NCI-H1048 (cell line): Measurements from ENCODE around the gene ASXL2.
"Not testable (repeated sequence)": the region's sequence is repeated elsewhere in the genome, so short reads cannot be mapped to it uniquely, and the experiment has no call there.

Experiments
- DNase-seq: peaks from one replicate; lab custom pipeline; 2025; lab: John Stamatoyannopoulos, UW

Gene ASXL2

DNA sequence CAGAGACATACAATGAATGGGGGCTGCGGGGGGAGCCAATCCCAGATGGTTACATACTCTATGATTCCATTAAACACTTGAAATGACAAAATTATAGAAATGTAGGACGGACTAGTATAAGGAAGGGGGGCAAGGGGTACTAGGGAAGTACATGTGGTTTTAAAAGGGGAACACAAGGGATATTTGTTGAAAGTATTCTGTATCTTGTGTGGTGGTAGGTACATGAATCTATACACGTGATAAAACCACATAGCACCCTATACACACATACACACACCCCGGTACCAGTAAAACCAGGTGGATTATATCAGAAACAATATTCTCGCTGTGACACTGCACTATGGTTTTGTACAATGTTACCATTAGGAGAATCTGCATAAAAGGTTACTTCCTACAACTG is 45.4 kb downstream of the ASXL2 start:
- DNase-seq = no peak

DNA sequence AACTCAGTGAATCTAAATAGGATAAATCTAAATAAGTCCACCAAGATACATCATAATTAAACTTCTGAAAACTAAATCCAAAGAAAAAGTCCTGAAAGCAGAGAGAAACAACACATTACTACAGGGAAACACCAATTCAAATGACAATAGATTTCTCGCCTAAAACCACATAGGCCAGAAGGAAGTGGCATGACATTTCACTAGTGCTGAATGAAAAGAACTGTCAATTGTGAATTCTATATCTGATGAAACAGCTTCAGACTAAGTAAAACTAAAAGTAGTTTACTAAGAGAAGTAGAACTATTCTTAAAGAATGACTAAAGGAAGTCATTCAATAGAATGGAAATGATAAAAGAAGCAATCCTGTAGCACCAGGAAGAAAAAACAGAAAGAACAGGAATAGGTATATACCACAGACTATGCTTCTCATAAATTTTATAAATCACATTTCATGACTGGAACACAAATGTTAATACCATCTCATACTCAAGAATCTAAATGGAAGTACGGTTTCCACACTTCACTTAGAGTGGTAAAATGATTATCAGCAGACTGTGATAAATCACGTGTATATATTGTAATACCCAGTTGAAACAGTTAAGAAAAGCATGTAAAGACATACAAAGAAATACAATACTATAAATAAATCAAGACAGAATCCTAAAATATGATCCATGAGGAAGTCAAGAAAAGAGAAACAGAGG is 46.4 kb downstream of the ASXL2 start:
- no peak for DNase-seq

DNA sequence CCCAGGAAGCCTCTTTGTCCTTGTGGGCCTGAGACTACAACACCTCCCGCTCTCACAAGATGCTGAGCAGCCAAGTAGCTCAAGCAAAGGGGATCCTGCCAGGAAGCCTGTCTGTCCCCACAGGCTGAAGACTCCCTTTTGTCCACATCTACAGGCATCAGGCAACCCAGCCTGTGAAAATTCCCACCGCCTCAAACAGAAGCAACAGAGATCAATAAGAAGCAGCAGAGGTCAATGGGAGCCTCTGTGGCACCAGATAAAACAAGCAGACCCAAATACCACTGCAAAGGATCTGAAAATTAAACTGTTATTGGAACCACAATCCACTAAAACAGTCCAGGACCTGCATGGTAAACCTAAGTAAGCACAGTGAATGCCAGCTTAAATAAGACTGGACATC is 48.5 kb downstream of the ASXL2 start:
- no peak for DNase-seq

DNA sequence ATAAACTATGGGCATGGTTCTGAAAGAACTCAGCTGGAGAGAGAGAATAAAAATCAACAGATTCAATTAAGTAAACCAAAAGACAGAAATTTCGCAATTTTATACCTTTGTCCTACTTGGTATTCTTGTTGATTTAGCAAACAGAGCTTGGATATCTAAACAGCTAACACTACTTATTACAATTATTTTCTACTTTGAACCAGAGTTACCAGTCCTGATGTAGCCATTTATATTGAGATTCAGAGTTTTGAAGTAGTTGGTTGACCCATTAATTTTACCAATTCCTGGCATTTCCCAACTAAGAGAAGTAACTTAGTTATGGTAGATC is 48.9 kb downstream of the ASXL2 start:
- no peak for DNase-seq

DNA sequence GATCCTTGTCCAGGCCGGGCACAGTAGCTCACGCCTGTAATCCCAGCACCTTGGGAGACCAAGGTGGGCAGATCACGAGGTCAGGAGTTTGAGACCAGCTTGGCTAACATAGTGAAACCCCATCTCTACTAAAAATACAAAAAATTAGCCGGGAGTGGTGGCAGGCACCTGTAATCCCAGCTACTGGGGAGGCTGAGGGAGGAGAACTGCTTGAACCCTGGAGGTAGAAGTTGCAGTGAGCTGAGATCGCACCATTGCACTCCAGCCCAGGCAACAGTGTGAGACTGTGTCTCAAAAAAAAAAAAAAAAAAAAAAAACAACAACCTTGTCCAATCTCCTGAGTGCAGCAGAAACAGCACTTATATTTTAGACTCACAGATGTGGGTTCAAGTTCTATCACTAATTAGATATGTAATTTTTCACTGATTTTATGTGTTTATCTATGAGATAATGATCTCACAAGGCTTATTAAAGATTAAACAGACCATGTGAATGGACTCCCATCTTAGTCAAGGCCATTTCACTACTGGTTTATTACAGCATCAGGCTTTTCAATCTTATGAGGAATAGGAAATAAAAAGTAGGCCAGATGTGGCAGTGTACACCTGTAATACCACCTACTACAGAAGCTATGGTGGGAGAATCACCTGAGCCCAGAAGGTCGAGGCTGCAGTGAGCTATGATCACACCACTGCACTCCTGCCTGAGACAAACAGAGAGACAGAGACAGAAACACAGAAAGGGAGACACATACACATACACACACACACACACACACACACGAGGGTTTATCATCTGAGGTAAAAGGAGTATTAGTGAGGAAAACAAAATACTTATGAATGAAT is 49.5 kb downstream of the ASXL2 start:
- not testable (repeated sequence) for DNase-seq

DNA sequence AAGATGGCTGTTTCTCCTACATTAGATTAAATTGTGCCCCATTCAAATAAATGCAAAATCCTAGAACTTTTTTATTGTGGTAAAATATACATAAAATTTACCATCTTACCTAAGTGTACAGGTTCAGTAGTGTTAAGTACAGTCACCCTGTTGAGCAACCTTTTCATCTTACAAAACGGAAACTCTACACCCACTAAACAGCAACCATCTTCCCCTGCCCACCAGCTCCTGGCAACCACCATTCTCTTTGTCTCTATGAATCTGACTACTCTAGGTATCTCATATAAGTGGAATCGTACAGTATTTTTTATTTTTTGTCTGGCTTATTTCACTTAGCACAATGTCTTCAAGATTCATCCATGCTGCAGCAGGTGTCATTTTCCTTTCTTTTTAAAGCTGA is 53.0 kb downstream of the ASXL2 start:
- no peak for DNase-seq

DNA sequence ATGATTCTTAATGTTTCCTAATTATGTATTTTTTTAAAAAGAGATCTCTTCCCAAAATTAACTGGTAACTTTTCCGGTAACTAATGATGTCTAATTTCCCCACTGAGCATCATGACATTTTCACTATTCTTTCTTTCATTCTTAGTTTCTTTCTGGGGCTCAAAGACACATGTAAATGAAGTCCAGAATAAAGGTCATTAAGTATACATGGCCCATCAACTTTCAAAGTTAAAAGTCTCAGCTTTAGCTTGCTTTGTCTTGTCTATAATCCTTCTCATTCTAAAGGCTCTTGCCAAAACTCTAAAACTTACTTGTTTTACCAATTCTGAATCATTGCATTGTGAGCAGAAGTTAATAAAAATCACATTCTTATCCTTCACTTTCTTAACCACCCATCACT is 53.6 kb downstream of the ASXL2 start:
- DNase-seq = no peak

DNA sequence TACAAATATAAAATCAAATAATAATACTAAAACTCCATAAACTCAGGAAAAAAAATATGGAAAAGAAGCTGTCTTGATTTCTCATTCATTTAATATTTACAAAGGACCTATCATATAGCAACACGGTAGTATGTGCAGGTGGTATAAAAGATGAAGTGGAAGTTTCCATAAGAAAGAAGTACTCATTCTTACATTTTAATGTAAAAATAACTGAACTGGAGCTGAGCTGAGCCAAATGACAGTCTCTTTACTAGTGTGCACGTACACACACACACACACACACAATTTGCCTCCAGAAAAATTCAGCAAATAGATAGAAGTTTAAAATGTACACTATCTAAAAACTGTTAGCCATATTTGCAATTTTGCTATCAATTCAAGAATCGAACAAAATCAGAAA is 54.1 kb downstream of the ASXL2 start:
- DNase-seq = no peak

DNA sequence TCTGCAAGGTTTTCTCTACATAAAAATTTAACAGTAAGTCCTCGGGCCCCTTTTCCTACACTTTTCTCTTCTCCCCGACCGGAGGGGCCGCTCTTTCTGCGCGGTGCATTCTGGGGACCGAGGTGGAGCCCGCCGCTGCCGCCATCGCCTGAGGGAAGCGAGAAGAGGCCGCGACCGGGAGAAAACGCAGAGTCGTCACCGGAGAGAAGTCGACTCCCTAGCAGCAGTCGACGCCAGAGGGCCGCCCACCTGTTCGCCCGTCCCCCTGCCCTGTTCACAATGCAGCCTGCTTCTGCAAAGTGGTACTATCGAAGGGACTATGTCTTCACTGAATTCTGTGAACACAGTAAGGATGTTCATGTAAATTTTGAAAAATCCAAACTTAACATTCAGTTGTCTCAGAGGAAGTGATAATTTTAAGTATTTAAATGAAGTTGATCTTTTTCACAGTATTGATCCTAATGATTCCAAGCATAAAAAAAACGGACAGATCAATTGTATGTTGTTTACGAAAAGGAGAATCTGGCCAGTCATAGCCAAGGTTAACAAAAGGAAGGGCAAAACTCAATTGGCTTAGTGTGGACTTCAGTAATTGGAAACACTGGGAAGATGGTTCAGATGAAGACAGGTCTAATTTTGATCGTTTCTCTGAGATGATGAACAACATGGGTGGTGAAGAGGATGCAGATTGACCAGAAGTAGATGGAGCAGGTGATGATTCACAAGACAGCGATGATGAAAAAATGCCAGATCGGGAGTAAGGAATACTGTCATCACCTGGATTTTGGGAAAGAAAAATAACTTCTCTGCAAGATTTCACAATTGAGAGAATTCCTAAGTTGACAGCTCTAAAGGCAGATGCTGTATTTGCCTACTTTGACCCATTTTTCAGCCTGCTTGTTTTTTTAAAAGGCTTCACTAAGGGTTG is 55.8 kb downstream of the ASXL2 start:
- DNase-seq = no peak

DNA sequence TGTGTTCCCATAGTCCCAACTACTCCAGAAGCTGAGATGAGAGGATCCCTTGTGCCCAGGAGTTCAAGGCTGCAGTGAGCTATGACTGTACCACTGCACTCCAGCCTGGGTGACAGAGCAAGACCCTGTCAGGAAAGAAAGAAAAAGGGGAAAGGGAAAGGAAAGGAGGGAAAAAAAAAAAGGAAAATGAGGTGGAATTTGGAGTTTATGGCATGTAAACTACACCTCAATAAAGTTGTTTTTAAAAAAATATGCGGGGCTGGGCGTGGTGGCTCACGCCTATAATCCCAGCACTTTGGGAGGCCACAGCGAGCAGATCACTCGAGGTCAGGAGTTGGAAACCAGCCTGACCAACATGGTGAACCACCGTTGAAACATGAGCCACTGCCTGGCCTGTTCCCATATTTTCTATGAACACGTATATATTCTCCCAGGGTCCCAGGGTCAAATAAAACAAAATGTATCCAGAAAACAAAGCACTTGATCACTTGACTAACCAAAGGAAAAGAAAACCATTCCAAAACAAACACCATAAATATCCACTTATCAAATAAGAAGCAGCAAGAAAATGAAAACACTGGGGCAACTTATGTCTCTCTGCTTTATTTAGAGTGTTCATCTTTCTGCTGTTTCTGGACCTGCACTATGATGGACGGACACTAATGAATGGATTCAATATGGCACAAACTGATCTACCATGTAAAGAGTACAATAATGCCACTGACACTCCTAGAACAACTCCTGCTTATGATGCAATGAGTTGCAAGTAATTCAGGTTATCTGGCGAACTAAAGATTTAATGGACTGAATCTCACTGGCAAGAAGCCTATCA is 56.8 kb downstream of the ASXL2 start:
- DNase-seq = no peak

DNA sequence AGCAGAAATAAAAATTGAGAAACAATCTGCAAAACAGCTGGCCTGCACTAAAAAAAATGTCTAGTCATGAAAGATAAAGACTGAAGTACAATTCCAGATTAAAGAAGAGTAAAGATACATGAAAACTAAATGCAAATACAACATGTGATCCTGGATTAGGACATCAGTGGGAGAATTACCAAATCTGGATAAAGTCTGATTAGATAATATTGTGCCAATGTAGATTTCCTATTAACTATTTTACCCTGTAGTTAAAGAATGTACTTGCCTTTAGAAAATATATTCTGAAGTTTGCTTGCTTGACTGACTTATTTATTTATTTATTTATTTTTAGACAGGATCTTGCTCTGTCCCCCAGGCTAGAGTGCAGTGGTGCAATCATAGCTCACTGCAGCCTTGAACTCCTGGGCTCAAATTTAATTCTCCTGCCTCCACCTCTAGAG is 58.7 kb downstream of the ASXL2 start:
- no peak for DNase-seq

DNA sequence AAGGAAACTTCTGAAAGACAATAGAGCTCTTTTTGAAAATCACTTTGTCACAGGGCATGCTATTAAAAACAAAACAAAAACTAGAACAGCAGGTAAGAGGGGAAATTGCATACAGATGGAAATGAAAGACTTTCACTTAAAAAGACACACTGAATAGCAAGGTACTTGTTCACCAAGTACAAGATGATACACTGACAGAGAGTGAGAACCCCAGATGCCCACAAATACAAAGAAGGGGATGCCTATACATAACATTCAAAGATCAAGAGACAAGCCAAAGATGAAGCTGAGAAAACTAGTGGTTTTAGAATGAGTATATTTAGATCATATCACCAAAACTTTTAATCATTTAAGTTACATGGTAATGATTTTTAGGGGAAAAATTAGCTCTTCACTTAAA is 60.7 kb downstream of the ASXL2 start:
- DNase-seq = no peak

DNA sequence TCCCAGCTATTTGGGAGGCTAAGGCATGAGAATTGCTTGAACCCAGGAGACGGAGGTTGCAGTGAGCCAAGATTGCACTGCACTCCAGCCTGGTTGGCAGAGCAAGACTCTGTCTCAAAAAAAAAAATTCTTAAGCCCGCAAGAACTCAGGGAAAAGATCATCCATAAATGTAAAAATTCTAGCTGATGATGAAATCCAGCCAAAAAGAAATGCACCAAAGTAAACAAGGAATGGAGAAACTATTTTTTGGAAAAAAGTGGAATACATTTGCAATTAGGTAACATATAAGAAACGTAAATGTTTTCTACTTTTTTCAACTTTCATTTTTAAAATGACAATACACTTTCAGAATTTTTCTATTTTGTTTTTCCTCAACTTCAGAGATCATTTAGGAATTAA is 61.3 kb downstream of the ASXL2 start:
- DNase-seq = no peak

DNA sequence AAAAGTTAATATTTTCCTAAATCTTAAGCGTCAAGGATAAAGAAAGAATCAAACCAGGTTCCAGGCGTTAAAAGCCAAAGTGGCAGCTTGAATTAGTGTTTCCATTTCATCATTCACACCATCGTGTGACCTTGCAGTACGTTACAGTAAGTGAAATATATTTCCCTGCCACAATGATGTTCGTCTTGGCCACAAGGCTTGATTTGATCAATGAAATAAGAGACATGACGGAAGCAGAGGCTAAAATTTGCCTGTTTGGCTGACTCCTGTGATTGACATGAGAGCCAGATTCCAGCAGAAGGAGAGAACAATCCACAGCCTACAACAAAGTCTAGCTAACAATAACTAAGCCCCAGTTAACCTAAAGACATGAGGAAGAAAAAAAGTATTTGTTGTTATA is 62.0 kb downstream of the ASXL2 start:
- DNase-seq = no peak

DNA sequence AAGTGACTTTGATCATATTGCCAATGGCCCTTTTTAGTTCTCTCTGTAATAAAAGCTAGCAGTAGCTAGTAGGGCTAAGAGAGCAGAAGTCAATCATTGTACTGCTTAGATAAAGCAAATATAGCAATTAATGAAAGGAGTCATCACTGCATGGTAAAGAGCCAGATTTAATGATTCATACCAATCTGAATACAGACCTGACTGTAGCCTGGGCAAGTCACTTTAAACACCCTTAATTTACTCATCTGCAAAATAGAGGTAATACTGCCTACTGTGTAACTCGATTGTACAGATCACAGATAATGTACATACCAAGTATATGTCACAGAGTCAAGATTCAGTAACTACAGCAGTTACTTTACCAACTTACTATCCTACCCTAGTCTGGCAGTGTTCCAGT is 63.6 kb downstream of the ASXL2 start:
- DNase-seq = no peak

DNA sequence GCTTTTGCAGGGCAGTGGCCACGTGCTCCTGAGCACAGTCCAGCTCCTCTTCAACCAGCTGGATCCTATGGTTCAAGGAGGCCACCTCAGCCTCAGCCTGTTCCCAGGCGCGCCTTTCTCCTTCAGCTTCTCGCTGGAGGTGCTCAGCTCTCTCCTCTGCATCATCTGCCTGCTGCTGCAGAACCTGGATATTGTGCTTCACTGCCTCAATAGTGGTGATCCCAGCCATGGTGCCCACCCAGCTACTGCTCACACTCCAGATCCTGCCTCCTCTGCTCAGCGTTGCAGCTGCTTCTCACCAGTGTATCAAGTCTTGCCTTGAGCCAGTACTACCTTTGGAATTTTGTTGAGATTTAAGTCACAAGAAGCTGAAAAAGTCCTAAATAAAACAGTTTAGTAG is 67.9 kb downstream of the ASXL2 start:
- DNase-seq = no peak

DNA sequence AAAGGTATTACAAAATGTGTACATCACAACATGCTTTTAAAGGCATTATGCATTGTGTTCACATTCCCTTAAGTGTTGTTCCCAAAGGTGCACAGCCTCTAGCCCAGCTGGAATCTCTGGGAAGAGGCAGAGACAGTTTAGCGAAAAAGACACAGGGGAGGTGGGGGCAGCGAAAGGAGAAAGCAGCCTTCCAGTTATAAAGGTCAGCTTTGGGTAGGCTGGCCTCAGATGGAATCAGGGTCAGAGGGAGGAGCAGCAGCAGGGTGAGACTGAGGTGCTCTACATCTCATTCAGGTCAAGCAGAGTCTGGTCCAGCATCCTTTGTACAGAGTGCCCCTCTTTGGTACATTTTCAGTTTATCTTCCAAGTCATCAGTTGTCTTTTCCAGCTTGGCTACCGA is 68.6 kb downstream of the ASXL2 start:
- no peak for DNase-seq

DNA sequence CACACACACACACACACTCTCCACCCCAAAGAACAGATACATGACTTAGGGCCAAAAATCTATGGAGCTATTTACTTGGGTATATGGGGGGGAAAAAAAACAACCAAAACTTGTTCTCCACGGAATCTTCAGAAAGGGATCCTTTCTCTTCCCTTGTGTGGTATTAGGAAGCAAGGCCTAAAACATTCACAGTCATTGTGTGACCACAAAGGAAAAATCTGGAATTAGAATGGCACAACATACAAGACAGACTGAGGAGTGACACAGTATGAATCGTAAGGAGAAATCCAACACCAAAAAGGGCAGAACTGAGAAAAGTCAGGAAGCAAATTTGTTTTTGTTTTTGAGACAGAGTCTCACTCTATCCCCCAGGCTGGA is 70.3 kb downstream of the ASXL2 start:
- DNase-seq = no peak

DNA sequence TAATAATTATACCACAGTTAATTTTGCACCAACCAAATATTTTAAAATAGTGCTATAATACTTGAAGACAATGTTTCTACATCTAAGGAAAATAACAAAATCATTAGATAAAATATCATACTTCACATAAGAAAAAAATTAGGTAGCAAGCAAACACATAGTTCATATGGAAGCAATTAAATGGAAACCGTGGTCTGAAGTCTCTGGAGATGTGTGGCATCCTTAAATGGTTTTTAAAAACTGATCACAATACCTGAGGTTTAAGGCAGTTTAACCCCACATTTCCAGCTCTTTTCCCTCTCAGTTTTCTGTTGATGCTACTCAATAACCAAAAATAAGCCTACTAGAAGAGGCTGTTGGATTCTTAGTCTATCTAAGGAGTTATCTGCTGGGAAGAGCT is 71.3 kb downstream of the ASXL2 start:
- DNase-seq = no peak

DNA sequence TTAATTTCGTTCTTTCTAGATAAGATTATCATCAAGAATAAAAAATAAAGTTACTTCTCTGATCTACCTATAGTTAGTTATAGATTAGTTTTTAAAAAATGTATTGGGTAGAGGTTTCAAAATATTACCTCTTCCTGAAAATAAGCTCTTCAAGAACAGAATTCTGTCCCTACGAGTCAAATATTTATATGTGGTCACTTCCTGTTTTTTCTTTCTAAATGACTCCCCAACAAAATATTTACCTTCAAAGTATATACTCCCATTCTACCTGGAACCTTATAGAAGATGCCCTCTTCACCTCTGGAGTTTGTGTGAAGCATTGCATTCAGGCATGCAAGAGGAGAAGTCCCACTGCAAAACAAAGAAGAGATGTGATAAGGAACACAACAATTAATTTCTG is 72.3 kb downstream of the ASXL2 start:
- DNase-seq = no peak

DNA sequence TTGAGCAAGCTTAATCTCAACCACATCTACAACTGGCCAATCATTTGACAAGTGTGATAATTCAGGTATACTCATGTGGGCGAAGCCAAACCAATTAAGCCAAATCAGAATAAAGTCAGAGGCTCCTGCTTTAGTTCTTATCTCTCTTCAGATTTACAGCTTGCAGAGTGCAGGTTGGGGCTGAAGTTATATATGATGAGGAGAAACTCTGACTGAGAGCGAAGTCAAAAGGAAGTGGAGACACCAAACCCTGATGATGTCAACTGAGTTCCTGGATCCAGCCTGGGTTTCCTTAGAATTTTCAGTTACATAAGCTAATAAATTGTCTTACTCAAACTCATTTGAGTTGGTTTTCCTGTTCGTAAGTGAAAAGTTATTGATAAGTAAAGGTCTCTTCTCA is 73.9 kb downstream of the ASXL2 start:
- DNase-seq = no peak

DNA sequence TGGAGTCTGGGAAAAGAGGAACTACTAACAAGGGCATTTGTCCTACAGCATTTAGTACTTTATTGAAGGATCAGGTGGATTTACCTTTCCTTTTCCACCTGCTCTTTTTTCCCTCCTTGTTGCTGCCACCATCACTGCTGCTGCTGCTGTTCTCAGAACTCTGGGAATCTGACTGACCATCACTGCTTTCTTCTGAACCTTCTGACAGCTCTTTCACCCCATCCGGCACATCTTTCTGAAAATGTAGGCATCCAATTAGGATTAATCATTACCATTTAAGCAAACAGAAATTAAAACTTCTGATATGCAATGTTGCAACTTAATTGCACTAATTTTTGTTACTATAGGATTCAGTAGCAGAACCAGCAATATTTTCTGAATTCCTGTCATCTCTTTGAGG is 79.0 kb downstream of the ASXL2 start:
- no peak for DNase-seq
